Esophagus squamous epithelium (tissue), 4 donors: ENCODE data around the gene IER3IP1.

Experiments used
- POLR2A ChIP-seq, 4 donors: fragments of 450-650 bp; IDR thresholded peaks; one replicate each; pipeline ENCODE4 v1.6.1; 2017; ENCODE audit warnings: antibody characterized with exemption in 4 of 4, mild to moderate bottlenecking in 4 of 4, moderate library complexity in 3 of 4
- TF ChIP-seq, protein P1 (sequence below), 6 experiments: fragments of 450-650 bp in 4 of 6; fragments of 200-600 bp in 2 of 6; sonication (generic) in 2 of 6; IDR thresholded peaks; one replicate each; pipeline ENCODE4 v1.5.1; 2016 to 2019; ENCODE audit warnings: antibody characterized with exemption in 6 of 6, mild to moderate bottlenecking in 4 of 6, moderate library complexity in 4 of 6

DNA sequence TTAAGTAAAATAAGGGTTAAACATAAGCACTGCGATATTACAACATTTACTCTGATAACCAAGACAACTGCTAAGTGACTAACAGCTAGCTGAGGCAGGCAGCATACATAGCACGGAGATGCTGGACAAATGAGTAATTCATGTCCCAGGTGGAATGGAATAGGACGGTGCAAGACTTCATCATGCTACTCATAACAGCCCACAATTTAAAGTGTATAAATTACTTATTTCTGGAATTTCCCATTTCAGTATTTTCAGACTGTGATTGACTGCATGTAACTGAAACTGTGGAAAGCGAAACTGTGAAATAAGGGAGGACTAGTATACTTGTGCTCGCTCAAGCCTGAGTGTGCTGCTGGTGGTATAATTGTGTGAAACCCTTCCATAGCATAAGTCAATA is 12.9 kb downstream of the IER3IP1 start:
- TF ChIP-seq, protein P1, sequence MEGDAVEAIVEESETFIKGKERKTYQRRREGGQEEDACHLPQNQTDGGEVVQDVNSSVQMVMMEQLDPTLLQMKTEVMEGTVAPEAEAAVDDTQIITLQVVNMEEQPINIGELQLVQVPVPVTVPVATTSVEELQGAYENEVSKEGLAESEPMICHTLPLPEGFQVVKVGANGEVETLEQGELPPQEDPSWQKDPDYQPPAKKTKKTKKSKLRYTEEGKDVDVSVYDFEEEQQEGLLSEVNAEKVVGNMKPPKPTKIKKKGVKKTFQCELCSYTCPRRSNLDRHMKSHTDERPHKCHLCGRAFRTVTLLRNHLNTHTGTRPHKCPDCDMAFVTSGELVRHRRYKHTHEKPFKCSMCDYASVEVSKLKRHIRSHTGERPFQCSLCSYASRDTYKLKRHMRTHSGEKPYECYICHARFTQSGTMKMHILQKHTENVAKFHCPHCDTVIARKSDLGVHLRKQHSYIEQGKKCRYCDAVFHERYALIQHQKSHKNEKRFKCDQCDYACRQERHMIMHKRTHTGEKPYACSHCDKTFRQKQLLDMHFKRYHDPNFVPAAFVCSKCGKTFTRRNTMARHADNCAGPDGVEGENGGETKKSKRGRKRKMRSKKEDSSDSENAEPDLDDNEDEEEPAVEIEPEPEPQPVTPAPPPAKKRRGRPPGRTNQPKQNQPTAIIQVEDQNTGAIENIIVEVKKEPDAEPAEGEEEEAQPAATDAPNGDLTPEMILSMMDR (IDR thresholded peaks at IDR 0.05) = no peak
- TF ChIP-seq POLR2A (IDR thresholded peaks at IDR 0.05) = no peak
